Stimulated activated CD4-positive, alpha-beta T cell treated with anti-CD3 and anti-CD28 coated beads, Interleukin-15, amount 100 ng/mL, for 24 hours (primary cell): Measurements from ENCODE around the gene ABCB1.
A peak's percentile ranks its signal among the peaks of the same experiment; 100 is the strongest.

Experiments
- DNase-seq: peaks from one replicate; pipeline ENCODE4 v3.0.0-alpha.2; 2020

Gene ABCB1

GRCh38 chr7:87600130-87601124 is at the start of gene ABCB1:
Gene ABCB1 (minus strand): TSS chr7:87600884. CDS start chr7:87600184, 700 bp downstream.
- peak; percentile 69 for DNase-seq

DNA sequence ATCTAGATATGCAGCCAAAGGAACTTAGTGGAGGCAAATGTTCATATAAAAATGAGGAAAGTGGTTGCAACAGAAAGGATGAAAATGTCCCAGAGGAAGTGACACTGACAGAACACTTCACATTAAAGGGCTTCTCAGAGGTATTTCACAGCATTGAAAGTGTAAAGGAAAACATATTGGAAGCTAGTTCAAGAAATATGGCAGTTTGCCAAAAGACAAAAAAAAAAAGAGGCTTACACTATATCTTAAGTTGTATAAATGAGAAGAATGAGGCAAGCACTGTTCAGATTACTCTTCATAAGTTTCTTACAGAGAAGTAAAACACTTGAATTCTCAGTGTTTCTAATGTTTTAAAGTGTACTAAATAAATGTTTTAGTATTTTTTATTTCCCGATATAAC is 47.6 kb upstream of the ABCB1 start:
- DNase-seq, result no peak

- DNase-seq, result no peak
These were observed 44.8 kb upstream of the ABCB1 start for GRCh38 chr7:87645446-87645845.

DNA sequence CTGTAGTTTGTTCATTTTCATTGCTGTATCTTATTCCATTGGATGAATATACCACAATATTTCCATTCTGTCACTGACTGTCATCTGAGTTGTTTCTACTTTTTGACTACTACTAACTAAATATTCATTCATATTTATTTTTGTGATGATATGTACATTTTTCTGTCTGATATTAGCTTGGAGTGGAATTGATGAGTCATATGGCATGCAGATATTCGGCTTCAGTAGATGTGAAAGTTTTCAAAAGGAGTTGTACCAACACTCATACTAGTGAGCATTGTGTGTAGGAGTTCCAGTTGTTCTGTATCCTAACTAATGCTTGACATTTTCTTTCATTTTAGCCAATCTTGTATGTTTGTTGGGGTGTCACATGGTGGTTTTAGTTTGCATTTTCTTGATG is 35.2 kb upstream of the ABCB1 start:
- DNase-seq, result no peak

- DNase-seq, result peak; percentile 37
These were observed 28.3 kb upstream of the ABCB1 start for GRCh38 chr7:87628780-87629569.

DNA sequence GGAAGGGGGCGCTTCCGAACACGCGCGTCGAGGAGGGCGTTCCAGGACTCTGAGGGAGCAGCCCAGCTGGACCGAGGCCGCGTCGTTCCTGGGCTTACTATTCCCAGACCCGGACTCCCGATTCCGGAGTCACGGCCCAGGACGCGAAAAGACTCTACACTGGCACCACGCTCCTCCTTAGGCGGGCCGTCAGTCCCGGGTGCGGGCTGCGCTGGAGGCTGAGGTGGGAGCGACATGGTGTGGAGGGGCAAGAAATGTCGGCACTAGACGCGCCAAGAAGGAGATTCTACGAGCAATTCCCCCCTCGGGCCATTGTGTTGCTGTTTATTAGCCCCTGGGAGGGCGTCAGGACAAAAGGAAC is 26.9 kb upstream of the ABCB1 start:
- DNase-seq, result no peak

DNA sequence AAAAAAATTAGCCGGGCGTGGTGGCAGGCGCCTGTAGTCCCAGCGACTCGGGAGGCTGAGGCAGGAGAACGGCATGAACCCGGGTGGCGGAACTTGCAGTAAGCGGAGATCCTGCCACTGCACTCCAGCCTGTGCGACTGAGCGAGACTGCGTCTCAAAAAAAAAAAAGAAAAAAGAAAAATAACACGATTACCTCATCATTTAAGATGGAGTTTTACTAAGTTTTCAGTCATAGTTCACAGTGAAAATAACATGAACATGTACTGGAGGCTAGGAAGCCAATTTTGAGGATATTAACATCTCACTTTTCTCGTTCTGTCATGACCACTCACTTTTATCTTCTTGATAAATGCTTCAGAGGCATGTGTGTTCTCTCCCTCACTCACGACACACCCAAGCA is 24.4 kb upstream of the ABCB1 start:
- no peak for DNase-seq

DNA sequence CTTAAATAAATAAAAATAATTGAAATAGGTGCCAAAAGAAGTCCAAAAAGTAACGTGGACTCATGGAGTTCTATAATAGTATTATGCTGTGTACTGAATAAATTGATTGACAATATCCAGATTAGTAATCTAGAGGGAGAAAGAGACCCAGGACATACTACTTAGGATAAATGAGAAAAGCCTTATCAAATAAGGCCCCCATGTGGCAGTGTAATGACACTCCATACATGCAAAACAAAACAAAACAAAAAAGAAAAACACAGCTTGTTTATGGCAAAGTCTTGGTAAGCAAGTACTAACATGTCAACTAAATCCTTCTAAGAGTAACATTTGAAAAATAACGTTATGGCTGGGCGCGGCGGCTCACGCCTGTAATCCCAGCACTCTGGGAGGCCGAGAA is 23.9 kb upstream of the ABCB1 start:
- no peak for DNase-seq

DNA sequence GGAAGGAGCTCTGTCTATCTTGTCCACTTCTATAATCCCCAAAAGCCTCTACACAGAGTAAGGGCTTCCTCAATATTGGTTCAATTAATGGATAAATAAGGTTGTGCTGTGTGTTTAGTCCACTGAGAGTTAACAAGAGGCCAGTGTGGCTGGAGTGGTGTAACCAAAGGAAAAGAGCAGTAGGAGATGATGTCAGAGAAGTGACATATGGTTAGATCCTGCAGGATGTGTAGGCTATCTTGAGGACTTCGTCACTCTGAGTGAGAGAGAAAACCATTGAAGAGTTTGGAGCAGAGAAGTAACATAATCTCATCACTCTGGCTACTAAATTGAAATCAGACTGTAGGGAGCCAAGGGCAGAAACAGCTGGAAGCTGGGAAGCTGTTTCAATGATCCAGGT is 14.5 kb upstream of the ABCB1 start:
- no peak for DNase-seq

GRCh38 chr7:87609916-87610315 is 9.2 kb upstream of the ABCB1 start:
- DNase-seq, result no peak

DNA sequence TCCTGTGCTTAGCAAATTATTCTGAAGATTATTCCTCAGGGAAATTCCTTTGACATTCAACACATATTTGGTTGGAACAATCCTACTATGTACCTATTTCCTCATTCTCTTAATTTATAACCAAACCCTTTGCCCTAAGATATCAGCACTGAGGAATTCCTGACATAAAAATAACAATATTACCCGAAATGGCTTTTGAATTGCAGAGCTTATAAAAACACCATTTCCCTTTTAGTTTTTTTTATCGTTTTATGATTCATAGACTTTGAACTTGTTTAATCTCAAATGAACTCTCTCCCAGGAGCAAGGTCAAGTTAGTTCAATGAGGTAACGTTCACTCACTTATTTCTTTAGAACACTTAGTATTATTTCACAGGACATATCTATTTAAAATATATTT is 7.7 kb upstream of the ABCB1 start:
- no peak for DNase-seq

- DNase-seq, result no peak
These were observed 3.6 kb upstream of the ABCB1 start for GRCh38 chr7:87604264-87604663.

- DNase-seq, result peak; percentile 49
These were observed 1.3 kb downstream of the ABCB1 start for GRCh38 chr7:87599336-87599735.

DNA sequence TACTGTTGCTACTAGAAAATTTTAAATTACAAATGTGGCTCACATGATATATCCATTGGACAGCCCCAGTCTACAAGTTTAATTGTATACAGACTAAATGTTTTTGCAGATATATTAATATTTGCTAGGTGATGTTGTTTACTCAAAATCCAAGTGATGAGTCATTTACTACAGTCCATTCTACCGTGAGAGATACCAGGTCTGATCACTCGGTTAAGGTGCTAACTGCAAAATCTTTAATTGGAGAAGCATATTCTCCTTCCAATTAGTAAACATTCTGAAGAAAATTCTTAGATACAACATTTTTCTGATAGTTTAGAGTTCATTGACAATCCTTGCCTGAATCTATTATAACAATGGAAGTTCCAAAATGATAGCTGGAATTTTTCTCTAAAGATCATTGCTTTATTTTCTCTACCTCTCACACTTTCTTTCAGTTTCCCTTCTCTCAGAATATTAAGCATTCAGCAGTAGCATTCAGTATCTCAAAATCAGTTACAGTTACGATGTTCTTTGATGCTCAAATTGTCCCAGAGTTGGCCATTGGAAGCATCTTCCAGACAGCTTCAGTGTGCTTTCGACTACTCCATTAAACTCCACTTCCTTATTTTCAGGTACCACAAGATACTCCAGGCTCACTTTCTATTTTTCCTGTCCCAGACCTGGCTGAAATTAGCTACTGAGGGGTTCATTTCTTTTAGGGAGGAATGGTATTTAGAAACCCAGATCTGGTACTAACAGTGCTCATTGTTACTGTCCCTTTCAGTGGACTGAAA is 2.3 kb downstream of the ABCB1 start:
- DNase-seq, result no peak

DNA sequence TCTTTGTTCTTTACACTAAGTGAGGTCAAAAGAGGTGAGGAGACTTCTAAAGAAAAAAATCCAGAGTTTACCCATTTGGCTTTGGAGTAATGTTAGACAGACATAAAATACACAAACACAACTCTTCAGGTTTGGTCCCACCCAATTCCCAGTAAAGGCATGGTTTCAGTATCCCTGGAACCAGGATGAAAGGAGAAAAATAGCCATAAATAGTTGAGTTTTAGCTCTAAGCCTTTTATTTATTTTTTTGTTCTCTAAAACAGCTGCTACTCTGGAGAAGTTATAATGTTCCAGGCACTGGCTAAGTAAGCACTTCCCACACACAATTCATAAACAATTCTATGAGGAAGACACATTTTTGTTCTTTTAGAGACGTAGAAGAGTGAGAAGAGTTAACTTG is 4.0 kb downstream of the ABCB1 start:
- DNase-seq, result no peak

DNA sequence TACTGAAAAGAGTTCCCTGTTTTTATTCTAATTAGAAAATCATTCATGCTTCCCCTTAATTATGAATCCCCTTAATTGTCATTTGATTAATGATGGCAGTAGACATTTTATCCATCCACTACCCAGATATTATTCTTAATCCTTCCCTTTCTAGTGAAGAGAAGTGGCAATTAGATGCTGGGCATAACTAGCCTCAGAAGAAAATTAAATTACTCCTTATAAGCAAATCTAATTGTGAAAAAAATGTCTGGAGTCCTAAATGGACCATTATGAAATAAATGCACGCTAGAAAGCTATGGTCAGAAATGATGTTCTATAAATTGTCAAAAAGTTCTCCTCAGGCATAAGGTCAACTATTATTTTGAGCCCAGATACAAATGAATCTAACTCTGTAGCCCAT is 4.5 kb downstream of the ABCB1 start:
- no peak for DNase-seq

DNA sequence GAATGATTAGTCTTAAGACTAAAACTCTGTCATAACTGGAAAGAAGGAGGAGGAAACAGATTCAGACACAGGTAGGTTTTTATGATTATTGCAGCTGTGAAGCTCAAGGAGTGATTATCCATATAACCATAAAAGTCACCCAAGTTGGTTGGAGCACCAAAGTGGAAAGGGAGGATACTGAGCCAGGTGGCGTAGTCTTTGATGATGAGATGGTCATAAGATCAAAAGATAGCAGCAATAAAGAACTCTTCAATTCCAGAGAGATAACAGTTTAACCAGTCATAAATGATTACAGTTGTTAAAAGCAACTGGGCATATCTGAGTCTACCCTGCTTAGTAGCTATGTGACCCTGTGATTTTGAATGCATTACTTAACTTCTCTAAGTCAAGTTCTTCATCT is 8.4 kb downstream of the ABCB1 start:
- no peak for DNase-seq

DNA sequence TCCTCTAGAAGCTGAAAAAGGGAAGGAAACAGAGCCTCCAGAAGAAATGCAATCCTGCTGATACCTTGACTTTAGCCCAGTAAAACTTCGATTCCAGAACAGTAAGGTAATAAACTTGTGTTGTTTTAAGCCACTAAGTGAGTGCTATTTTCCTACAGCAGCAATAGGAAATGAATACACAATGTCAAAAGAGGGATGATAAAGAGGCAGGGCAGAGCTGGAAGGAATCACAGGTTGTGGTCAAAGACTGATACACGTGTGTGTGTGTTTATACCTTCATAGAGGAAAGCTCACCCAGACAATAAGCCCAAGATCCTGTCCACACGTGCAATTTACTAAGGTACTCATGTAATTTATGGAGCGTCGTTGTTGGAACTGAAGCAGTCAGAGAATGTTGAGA is 9.5 kb downstream of the ABCB1 start:
- no peak for DNase-seq

- no peak for DNase-seq
These were observed 10.1 kb downstream of the ABCB1 start for GRCh38 chr7:87590578-87590977.

DNA sequence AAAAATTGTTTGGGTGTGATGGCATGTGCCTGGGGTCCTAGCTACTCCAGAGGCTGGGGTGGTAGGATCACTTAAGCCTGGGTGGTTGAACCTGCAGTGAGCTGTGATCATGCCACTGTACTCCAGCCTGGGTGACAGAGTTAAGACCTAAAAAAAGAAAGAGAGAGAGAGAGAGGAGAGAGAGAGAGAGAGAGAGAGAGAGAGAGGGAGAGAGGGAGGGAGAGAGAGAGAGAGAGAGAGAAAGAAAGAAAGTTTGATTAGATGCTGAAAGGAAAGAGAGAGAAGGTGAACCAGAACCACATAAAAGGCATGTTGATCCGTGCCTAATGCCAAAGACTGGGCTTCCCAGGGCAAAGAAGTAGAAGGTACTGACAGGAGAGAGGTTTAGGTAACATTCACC is 11.1 kb downstream of the ABCB1 start:
- DNase-seq, result no peak

DNA sequence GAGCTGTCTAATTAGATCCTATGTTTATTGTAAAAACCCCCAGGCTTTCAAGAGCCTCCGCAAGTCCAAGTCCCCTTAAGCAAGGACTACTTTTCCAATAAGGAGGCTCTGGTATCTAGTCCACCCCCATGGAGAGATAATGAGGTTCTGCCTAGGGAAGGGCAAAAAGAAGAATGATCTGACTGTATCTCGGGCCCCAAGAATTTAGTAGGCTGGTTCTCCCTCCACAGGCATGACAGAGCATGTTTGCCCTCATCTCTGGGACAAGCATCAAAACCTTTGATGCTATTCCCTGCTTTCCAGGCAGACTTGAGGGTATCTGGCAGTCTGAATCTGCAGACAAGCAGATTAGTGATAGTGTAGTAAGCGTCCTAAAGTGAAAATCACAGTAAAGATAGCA is 19.0 kb downstream of the ABCB1 start:
- no peak for DNase-seq

- DNase-seq, result no peak
These were observed 20.0 kb downstream of the ABCB1 start for GRCh38 chr7:87580636-87581035.

DNA sequence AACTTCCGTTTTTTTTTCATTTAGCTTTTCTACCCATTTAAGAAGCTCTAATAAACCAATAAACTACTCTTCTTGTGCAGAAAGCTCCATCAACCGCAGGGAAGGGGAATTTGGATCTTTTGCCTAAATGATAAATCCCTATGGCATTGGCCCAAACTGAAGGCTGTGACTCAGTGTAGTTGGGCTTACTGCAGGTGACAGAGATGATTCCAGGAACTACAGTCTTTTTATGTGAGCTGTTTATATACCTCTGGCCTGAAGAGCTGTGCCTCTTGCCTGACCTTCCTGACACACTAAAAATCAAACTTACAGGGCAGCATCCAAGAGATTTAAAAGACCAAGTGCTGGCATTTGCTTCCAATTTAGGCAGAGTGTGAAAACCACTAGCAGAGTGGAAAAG is 25.2 kb downstream of the ABCB1 start:
- DNase-seq, result no peak
